ENCODE results near the gene COL1A1. TPM values are rescaled to one million over a fixed set of nuclear protein-coding genes. Genes with fewer than 3 reads are reported as not detected.

The COL1A1 gene
- total RNA-seq, 6 donors from 2014 or later: 15.4 to 555 (median 117) TPM

GRCh38 chr17:50200457-50201275 is 765 bp downstream of the COL1A1 start:
- ATAC-seq (ENCODE audit: low FRiP score in 2 of 2): peak; percentile 84 to 91
- peak in 1 of 2 donors; percentile 18 for TF ChIP-seq POLR2AphosphoS5 (IDR thresholded peaks at IDR 0.05)
- TF ChIP-seq EP300 (IDR thresholded peaks at IDR 0.05): no peak
- no peak for TF ChIP-seq POLR2A (IDR thresholded peaks at IDR 0.05)
- peak; percentile 99 to 100 (median 100) for TF ChIP-seq CTCF (IDR thresholded peaks at IDR 0.05)
- H3K27ac ChIP-seq: peak overlapping the region; percentile 68 to 86 (median 82)
- no peaks in the 10 kb centered on the region for H3K9me3 ChIP-seq
- H3K36me3 ChIP-seq: peaks cover 0 to 15% (median 3%) of the 10 kb centered on the region in 4 donors
- peak; percentile 88 to 96 for DNase-seq
- H3K4me3 ChIP-seq: peak overlapping the region; percentile 11 to 50 (median 40)
- WGBS, 2 donors: 2 to 3% methylated on average over 32 to 44 of the region's 55 CpGs
- peaks cover 18 to 32% (median 27%) of the 10 kb centered on the region in 4 donors for H3K4me1 ChIP-seq
- H3K27me3 ChIP-seq: peaks cover 0 to 10% (median 3%) of the 10 kb centered on the region in 4 donors

DNA sequence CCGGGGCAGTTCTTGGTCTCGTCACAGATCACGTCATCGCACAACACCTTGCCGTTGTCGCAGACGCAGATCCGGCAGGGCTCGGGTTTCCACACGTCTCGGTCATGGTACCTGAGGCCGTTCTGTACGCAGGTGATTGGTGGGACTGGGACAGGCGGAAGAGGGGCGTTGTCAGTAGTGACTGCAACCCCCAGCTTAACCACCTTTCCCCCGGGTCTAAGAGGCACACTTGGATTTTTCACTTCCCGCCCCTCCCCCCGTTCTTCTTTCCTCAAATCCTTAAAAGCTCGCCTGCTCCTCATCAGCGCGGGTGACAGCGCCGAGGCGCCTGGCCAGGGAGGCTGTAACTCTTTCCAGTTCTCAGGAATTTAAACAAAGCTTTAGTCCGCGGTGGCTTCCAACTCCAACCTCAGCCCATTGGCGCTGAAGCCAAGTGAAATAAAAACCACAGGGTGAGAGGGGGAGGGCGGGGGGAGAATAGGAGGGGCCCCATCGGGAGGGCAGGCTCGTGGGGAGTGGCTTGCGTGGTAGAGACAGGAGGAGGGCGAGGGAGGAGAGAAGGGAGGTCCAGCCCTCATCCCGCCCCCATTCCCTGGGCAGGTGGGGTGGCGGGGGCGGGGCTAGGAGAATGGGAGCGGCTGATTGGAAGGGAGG is 1.5 kb downstream of the COL1A1 start:
- H3K27me3 ChIP-seq: peaks cover 0 to 10% (median 3%) of the 10 kb centered on the region in 4 donors
- peaks cover 18 to 32% (median 25%) of the 10 kb centered on the region in 4 donors for H3K4me1 ChIP-seq
- peak overlapping the region; percentile 11 to 50 (median 40) for H3K4me3 ChIP-seq
- WGBS, 2 donors: 4 to 7% methylated on average over 25 to 36 of the region's 36 CpGs
- DNase-seq (peak; percentile 92 to 95), ATAC-seq (ENCODE audit: low FRiP score in 2 of 2) (peak; percentile 87 to 95)
- TF ChIP-seq POLR2AphosphoS5 (IDR thresholded peaks at IDR 0.05) (peak in 1 of 2 donors; percentile 40), EP300 (IDR thresholded peaks at IDR 0.05) (no peak), POLR2A (IDR thresholded peaks at IDR 0.05) (peak in 1 of 4 donors; percentile 55)
- H3K9me3 ChIP-seq: no peaks in the 10 kb centered on the region
- peak overlapping the region; percentile 68 to 86 (median 82) for H3K27ac ChIP-seq
- peaks cover 0 to 22% (median 7%) of the 10 kb centered on the region in 4 donors for H3K36me3 ChIP-seq

GRCh38 chr17:50199211-50199802 is 2.1 kb downstream of the COL1A1 start:
- WGBS, 2 donors: 50 to 52% methylated on average over 23 to 41 of the region's 41 CpGs
- Histone ChIP-seq H3K36me3 (peaks cover 0 to 29% (median 10%) of the 10 kb centered on the region in 4 donors), H3K4me1 (peaks cover 18 to 32% (median 25%) of the 10 kb centered on the region in 4 donors), H3K27ac (peak overlapping the region in 3 of 4 donors; percentile 68 to 86 (median 82)), H3K27me3 (peaks cover 0 to 10% (median 3%) of the 10 kb centered on the region in 4 donors), H3K4me3 (peak overlapping the region in 3 of 4 donors; percentile 34 to 50 (median 45)), H3K9me3 (no peaks in the 10 kb centered on the region)
- ATAC-seq (ENCODE audit: low FRiP score in 2 of 2) (no peak), DNase-seq (peak in 1 of 2 donors; percentile 85)
- TF ChIP-seq POLR2A (IDR thresholded peaks at IDR 0.05) (no peak), POLR2AphosphoS5 (IDR thresholded peaks at IDR 0.05) (no peak), EP300 (IDR thresholded peaks at IDR 0.05) (no peak), CTCF (IDR thresholded peaks at IDR 0.05) (no peak)

DNA sequence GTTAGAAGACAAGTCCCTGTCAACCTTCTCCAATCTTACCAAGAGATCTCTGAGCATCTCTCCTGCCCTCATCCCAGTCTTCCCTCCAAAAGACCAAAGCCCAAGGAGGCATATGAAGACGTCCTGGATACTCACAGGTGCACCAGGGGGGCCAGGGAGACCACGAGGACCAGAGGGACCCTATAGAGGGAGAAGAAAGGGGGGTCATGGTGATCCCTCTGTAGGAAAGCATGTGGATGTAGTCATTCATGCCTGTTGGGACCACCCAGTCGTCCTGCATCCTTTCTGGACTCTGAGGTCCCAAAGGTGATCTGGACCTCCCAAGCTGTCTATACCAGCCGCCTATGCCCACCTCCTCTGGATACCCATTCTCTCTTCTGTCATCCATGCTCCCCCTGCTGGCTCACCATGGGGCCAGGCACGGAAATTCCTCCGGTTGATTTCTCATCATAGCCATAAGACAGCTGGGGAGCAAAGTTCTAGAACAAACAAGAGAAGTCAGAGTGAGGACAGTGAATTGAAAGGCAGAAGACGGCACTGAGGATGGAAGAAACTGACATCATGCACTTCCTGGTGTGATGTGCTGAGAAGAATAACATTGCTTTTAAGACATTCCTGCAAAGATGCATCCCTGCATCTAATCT is 3.3 kb downstream of the COL1A1 start:
- peak overlapping the region in 2 of 4 donors; percentile 38 to 42 for H3K27ac ChIP-seq
- peak in 1 of 2 donors; percentile 51 for DNase-seq
- 18 to 26% methylated on average over 7 of the region's 7 CpGs for WGBS, 2 donors

More for the DNA sequence above, 3.3 kb downstream of the COL1A1 start:
- Histone ChIP-seq H3K36me3 (peaks cover 0 to 37% (median 14%) of the 10 kb centered on the region in 4 donors), H3K9me3 (no peaks in the 10 kb centered on the region), H3K4me1 (peaks cover 18 to 32% (median 25%) of the 10 kb centered on the region in 4 donors), H3K27me3 (peaks cover 0 to 10% (median 3%) of the 10 kb centered on the region in 4 donors), H3K4me3 (no peak overlapping the region)
- TF ChIP-seq POLR2AphosphoS5 (IDR thresholded peaks at IDR 0.05) (no peak), CTCF (IDR thresholded peaks at IDR 0.05) (peak; percentile 34 to 64 (median 59))
- no peak for ATAC-seq (ENCODE audit: low FRiP score in 2 of 2)
